Spleen (tissue), 7 donors: ENCODE results near the gene TIFAB.

ENCODE experiments used
- CTCF ChIP-seq, 11 experiments: fragments of 200-600 bp in 7 of 11; fragments of 450-650 bp in 4 of 11; sonication (generic) in 4 of 11; IDR thresholded peaks in 8 of 11; conservative IDR thresholded peaks in 3 of 11; 1 replicate in 7 of 11; 2 replicates in 4 of 11; pipeline versions ENCODE4 v1.4.0 to v1.8.0; 2016 to 2021; ENCODE audit warnings: antibody characterized with exemption in 11 of 11, inconsistent platforms in 4 of 11, mild to moderate bottlenecking in 1 of 11
- POLR2A ChIP-seq, 3 donors: fragments of 450-650 bp; IDR thresholded peaks; one replicate each; pipeline ENCODE4 v1.5.1; 2017; ENCODE audit warnings: antibody characterized with exemption in 3 of 3, mild to moderate bottlenecking in 1 of 3
- POLR2AphosphoS5 ChIP-seq, 3 donors: sonication (generic); formaldehyde crosslinking; IDR thresholded peaks; one replicate each; pipeline ENCODE4 v1.5.1; 2017; ENCODE audit warnings: antibody characterized with exemption in 3 of 3
- donor health status: DM: no; HTN: no; CAD: no; lungs with moderate emphysema.
- donor health status: DM: no; HTN: no; CAD: no.
- donor health status: DM: no; HTN: no; CAD: no.

- no peak for TF ChIP-seq CTCF (IDR thresholded peaks at IDR 0.05 in 8 of 11, conservative IDR thresholded peaks at IDR 0.05 in 3 of 11)
- TF ChIP-seq POLR2AphosphoS5 (IDR thresholded peaks at IDR 0.05), result no peak
- TF ChIP-seq POLR2A (IDR thresholded peaks at IDR 0.05), result no peak
Observed at GRCh38 chr5:135467871-135468485, 15.8 kb upstream of the TIFAB start.
